Measurements from ENCODE around the gene EFNB3.

The EFNB3 gene

GRCh38 chr17:7704601-7705268, at the start of gene EFNB3:
Gene EFNB3 (plus strand): TSS chr17:7705202. CDS start chr17:7705599, 397 bp downstream.
- no peak for DNase-seq

GRCh38 chr17:7655541-7655840, 49.5 kb upstream of the EFNB3 start:
- no peak for DNase-seq

GRCh38 chr17:7656958-7657609, 47.9 kb upstream of the EFNB3 start:
- no peak for DNase-seq

- DNase-seq, result no peak
Observed at GRCh38 chr17:7667656-7668406, 37.2 kb upstream of the EFNB3 start.

- DNase-seq, result no peak
Observed at GRCh38 chr17:7668482-7668881, 36.5 kb upstream of the EFNB3 start.

GRCh38 chr17:7673239-7673638, 31.8 kb upstream of the EFNB3 start:
- DNase-seq, result peak; percentile 15

GRCh38 chr17:7674934-7675333, 30.1 kb upstream of the EFNB3 start:
- DNase-seq, result no peak

- no peak for DNase-seq
Observed at GRCh38 chr17:7676533-7676932, 28.5 kb upstream of the EFNB3 start.

GRCh38 chr17:7677388-7678067, 27.5 kb upstream of the EFNB3 start:
- no peak for DNase-seq

- no peak for DNase-seq
Observed at GRCh38 chr17:7684851-7685532, 20.0 kb upstream of the EFNB3 start.

GRCh38 chr17:7685533-7686221, 19.3 kb upstream of the EFNB3 start:
- peak; percentile 89 for DNase-seq

GRCh38 chr17:7686222-7687071, 18.6 kb upstream of the EFNB3 start:
- DNase-seq, result peak; percentile 78

GRCh38 chr17:7687072-7687907, 17.7 kb upstream of the EFNB3 start, which contains the start of gene TP53:
Gene TP53 (minus strand): TSS chr17:7687490. CDS start chr17:7676594, 10,896 bp downstream.
- peak; percentile 92 for DNase-seq

- DNase-seq, result peak; percentile 91
Observed at GRCh38 chr17:7687908-7688807, 16.8 kb upstream of the EFNB3 start, which contains the start of gene WRAP53. Gene WRAP53 (plus strand): TSS chr17:7688477. CDS start chr17:7688649, 172 bp downstream.

- no peak for DNase-seq
Observed at GRCh38 chr17:7688808-7689316, 16.1 kb upstream of the EFNB3 start.

- DNase-seq, result no peak
Observed at GRCh38 chr17:7695586-7695985, 9.4 kb upstream of the EFNB3 start.

GRCh38 chr17:7697828-7698588, 7.0 kb upstream of the EFNB3 start:
- DNase-seq, result no peak

GRCh38 chr17:7700510-7700909, 4.5 kb upstream of the EFNB3 start:
- DNase-seq, result no peak

Data from RPMI8226 (cell line).